ENCODE data around the gene CST9. TPM values are rescaled to one million over a fixed set of nuclear protein-coding genes. Genes with fewer than 3 reads are reported as not detected.

The CST9 gene
- total and polyA plus RNA-seq, 12 donors = not detected

DNA sequence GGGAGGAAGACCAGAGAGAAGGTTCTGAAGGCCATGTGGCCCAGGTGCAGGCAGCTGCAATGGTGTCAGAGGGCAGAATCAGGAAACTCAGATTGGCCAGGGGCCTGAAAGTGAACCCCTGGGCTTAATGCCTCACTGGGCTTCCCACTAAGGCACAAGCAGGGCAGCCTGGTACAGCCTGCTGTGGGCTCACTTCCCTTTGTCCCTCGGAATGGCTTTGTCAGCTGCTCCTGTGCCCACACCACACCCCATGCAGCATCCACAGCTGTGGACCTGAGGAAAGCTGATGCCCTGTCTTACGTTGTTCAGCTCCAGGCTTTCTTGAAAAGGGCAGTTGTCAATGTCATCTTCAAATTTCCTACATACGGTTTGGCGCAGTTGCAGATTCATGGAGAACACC lies 2.4 kb downstream of the CST9 start:
- DNase-seq = no peak
- Histone ChIP-seq H3K36me3 (replicated peaks in 1 of 2) (no peaks in the 10 kb centered on the region), H3K4me1 (replicated peaks in 1 of 2) (peaks cover 0 to 6% of the 10 kb centered on the region in 2 donors), H3K4me3 (no peak overlapping the region), H3K9me3 (replicated peaks in 1 of 3) (no peaks in the 10 kb centered on the region), H3K27ac (no peak overlapping the region), H3K27me3 (no peaks in the 10 kb centered on the region)
- 76 to 92% (median 86%) methylated on average over 4 of the region's 4 CpGs for WGBS, 4 donors
- intact Hi-C loops (cut with DNase I) = no loop called here
- TF ChIP-seq, protein P1, sequence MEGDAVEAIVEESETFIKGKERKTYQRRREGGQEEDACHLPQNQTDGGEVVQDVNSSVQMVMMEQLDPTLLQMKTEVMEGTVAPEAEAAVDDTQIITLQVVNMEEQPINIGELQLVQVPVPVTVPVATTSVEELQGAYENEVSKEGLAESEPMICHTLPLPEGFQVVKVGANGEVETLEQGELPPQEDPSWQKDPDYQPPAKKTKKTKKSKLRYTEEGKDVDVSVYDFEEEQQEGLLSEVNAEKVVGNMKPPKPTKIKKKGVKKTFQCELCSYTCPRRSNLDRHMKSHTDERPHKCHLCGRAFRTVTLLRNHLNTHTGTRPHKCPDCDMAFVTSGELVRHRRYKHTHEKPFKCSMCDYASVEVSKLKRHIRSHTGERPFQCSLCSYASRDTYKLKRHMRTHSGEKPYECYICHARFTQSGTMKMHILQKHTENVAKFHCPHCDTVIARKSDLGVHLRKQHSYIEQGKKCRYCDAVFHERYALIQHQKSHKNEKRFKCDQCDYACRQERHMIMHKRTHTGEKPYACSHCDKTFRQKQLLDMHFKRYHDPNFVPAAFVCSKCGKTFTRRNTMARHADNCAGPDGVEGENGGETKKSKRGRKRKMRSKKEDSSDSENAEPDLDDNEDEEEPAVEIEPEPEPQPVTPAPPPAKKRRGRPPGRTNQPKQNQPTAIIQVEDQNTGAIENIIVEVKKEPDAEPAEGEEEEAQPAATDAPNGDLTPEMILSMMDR (IDR thresholded peaks at IDR 0.05) = no peak
- no peak for TF ChIP-seq POLR2A (IDR thresholded peaks at IDR 0.05)

DNA sequence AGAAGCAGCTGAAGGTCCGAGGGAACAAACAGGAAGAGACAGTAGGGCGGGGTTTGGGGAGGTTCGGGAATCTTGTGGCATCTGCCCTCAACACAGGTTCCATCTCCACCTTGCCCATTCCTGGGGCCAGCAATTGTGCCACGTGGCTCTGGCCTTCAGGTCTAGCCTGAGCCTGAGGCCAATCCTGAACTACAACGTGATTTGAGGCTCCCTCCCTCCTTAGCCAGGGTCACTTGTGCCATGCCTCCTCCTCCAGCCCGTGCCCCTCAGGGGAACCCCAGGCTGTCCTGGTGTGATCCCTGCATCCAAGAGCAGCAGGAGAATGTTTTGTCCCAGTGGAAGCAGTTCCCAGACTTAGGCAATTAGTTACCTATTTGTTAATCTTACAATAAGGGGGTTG lies 3.0 kb downstream of the CST9 start:
- 65 to 75% (median 71%) methylated on average over 3 to 6 of the region's 6 CpGs for WGBS, 4 donors
- DNase-seq = no peak
- Histone ChIP-seq H3K36me3 (replicated peaks in 1 of 2) (no peaks in the 10 kb centered on the region), H3K9me3 (replicated peaks in 1 of 3) (no peaks in the 10 kb centered on the region), H3K4me1 (replicated peaks in 1 of 2) (peaks cover 0 to 6% of the 10 kb centered on the region in 2 donors), H3K4me3 (no peak overlapping the region), H3K27me3 (no peaks in the 10 kb centered on the region), H3K27ac (no peak overlapping the region)
- intact Hi-C loops (cut with DNase I) = no loop called here
- no peak for TF ChIP-seq POLR2A (IDR thresholded peaks at IDR 0.05)
- TF ChIP-seq, protein P1 (IDR thresholded peaks at IDR 0.05) = no peak

DNA sequence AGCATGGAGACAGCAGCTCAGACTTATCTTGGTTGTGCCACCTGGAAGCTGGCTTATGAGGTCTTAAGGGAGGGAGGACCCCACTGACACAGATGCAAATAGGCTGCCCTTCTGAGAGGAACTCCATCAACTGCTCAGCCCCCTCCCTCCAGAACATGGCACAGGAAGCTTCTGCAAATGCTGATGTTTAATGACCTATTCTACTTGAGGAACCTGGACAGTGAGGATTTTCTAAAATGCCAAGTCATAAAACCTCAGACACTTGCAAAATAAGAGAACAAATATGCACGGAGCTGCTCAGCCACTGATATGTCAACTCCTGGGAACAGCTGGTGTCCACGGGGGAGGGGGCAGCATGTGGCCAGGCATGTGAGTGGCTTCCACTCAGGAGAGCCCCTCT lies 3.5 kb downstream of the CST9 start:
- no peaks in the 10 kb centered on the region for H3K9me3 ChIP-seq (replicated peaks in 1 of 3)
- no peaks in the 10 kb centered on the region for H3K27me3 ChIP-seq
- DNase-seq = no peak
- H3K36me3 ChIP-seq (replicated peaks in 1 of 2) = no peaks in the 10 kb centered on the region
- intact Hi-C loops (cut with DNase I) = no loop called here
- H3K27ac ChIP-seq = no peak overlapping the region
- peaks cover 0 to 6% of the 10 kb centered on the region in 2 donors for H3K4me1 ChIP-seq (replicated peaks in 1 of 2)
- H3K4me3 ChIP-seq = no peak overlapping the region
- TF ChIP-seq, protein P1 (IDR thresholded peaks at IDR 0.05) = no peak
- TF ChIP-seq POLR2A (IDR thresholded peaks at IDR 0.05) = no peak
- WGBS, 4 donors = 67 to 83% (median 76%) methylated on average over 2 of the region's 2 CpGs

DNA sequence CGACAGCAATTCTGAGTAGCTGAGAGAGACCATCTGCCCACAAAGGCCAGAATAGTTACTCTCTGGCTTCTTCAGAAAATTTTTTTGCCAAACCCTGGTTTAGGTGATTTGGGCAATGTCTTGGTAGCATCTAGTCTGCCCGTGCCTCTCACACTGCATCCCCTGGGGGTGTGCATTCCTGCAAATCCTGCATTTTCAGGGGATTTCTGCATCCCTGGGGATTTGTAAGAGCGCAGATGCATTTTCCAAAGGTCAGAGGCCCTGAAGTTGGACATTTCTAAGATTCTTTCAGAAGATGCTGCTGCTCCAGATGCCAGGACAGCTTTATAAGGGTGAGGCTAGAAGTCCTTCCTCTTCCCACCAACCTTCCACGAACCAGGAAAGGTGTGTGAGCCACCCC lies 4.0 kb downstream of the CST9 start:
- 60 to 93% (median 79%) methylated on average over 3 to 4 of the region's 4 CpGs for WGBS, 4 donors
- intact Hi-C loops (cut with DNase I) = no loop called here
- Histone ChIP-seq H3K9me3 (replicated peaks in 1 of 3) (no peaks in the 10 kb centered on the region), H3K27me3 (no peaks in the 10 kb centered on the region), H3K27ac (no peak overlapping the region), H3K4me3 (no peak overlapping the region), H3K36me3 (replicated peaks in 1 of 2) (no peaks in the 10 kb centered on the region), H3K4me1 (replicated peaks in 1 of 2) (peaks cover 0 to 6% of the 10 kb centered on the region in 2 donors)
- DNase-seq = no peak
- TF ChIP-seq, protein P1 (IDR thresholded peaks at IDR 0.05) = no peak
- TF ChIP-seq POLR2A (IDR thresholded peaks at IDR 0.05) = no peak
